Glutamatergic neuron (in vitro differentiated cells): ENCODE results near the gene FAM83E. TPM values are rescaled to one million over a fixed set of nuclear protein-coding genes. Genes with fewer than 3 reads are reported as not detected.

Experiments
- DNase-seq: peaks from one replicate; pipeline ENCODE4 v3.0.0; 2022
- H3K27ac Mint-ChIP-seq: one replicate; pipeline ENCODE4 v1.8.0; 2020; ENCODE audit warnings: mild to moderate bottlenecking, mixed read lengths, inconsistent platforms; ENCODE audit not compliant: unreplicated experiment
- H3K27me3 Mint-ChIP-seq: one replicate; pipeline ENCODE4 v1.8.0; 2020; ENCODE audit warnings: mild to moderate bottlenecking, moderate library complexity, mixed read lengths, inconsistent platforms; ENCODE audit not compliant: unreplicated experiment
- H3K36me3 Mint-ChIP-seq: one replicate; pipeline ENCODE4 v1.8.0; 2020; ENCODE audit warnings: mild to moderate bottlenecking, mixed read lengths, inconsistent platforms; ENCODE audit not compliant: unreplicated experiment
- H3K4me1 Mint-ChIP-seq: one replicate; pipeline ENCODE4 v1.8.0; 2020; ENCODE audit warnings: mild to moderate bottlenecking, low read depth, mixed read lengths, inconsistent platforms; ENCODE audit not compliant: unreplicated experiment
- H3K4me3 Mint-ChIP-seq: one replicate; pipeline ENCODE4 v1.8.0; 2020; ENCODE audit warnings: mild to moderate bottlenecking, mixed read lengths, inconsistent platforms; ENCODE audit not compliant: unreplicated experiment
- H3K9me3 Mint-ChIP-seq: one replicate; pipeline ENCODE4 v1.8.0; 2020; ENCODE audit warnings: mild to moderate bottlenecking, moderate library complexity, mixed read lengths, inconsistent platforms; ENCODE audit not compliant: unreplicated experiment
- total RNA-seq: library from RNA; stranded (reverse); fragmentation: NEBNext Ultra II Directional; extraction: Animal tissue kit (Norgen Biotek cat#: 25700); gene quantifications from one replicate; pipeline ENCODE4 v1.2.1, GENCODE V29; 2021; ENCODE audit not compliant: unreplicated experiment
- TF ChIP-seq, protein P1 (sequence below): fragments of 200-600 bp; sonication (generic); IDR thresholded peaks from one replicate; pipeline ENCODE4 v1.5.0; 2021; ENCODE audit not compliant: partially characterized antibody, unreplicated experiment

Gene FAM83E
- total RNA-seq, 1 donor from 2014 or later = 1.5 TPM

DNA sequence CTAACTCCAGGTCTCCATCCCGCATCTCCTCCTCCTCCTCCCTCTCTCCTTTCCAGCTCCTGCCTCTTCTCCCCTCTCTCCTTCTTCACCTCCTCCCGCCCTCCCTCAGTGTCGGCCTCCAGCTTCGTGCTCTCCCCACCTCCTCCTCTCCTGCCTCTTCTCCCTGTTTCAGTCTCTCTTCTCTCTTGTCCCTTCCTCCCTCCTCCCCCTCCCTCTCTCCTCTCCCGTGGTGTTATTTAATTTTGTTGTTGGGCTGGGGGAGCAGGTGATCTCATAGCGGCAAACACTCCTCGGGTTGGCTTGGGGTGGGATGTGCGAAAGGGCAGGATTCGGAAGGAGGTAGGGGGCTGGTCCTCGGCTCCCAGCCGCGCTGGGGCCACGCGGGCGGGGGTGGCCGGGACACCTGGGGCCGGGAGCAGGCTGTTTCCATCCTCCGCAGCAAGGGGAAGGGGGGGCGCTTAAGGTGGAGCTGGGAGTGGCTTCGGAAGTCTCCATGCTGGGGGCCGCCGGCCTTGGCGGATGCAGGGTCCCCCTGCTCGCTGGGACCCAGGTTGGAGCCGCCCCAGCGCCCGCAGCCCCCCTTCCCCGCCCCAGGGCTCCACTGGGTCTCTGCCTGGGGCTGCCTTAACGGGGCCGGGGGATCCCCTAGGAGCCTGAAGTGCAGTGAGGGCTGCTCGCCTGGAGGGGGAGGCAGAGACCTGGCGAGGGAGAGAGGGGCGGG lies 31.3 kb upstream of the FAM83E start, which contains the start of gene CA11:
Gene CA11, minus strand, starts transcription at position 187 of the 721 bp plus-strand sequence. CDS start 555 bp downstream, outside the sequence.
- Mint-ChIP-seq H3K27me3 (peaks cover 11% of the 10 kb centered on the region), H3K9me3 (peaks cover 8% of the 10 kb centered on the region), H3K36me3 (no peaks in the 10 kb centered on the region), H3K4me3 (peak within 1 kb of the TSS; percentile 92), H3K27ac (peak within 1 kb of the TSS; percentile 82), H3K4me1 (peaks cover 3% of the 10 kb centered on the region)
- TF ChIP-seq, protein P1, sequence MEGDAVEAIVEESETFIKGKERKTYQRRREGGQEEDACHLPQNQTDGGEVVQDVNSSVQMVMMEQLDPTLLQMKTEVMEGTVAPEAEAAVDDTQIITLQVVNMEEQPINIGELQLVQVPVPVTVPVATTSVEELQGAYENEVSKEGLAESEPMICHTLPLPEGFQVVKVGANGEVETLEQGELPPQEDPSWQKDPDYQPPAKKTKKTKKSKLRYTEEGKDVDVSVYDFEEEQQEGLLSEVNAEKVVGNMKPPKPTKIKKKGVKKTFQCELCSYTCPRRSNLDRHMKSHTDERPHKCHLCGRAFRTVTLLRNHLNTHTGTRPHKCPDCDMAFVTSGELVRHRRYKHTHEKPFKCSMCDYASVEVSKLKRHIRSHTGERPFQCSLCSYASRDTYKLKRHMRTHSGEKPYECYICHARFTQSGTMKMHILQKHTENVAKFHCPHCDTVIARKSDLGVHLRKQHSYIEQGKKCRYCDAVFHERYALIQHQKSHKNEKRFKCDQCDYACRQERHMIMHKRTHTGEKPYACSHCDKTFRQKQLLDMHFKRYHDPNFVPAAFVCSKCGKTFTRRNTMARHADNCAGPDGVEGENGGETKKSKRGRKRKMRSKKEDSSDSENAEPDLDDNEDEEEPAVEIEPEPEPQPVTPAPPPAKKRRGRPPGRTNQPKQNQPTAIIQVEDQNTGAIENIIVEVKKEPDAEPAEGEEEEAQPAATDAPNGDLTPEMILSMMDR = peak; percentile 81
- DNase-seq = peak; percentile 94

DNA sequence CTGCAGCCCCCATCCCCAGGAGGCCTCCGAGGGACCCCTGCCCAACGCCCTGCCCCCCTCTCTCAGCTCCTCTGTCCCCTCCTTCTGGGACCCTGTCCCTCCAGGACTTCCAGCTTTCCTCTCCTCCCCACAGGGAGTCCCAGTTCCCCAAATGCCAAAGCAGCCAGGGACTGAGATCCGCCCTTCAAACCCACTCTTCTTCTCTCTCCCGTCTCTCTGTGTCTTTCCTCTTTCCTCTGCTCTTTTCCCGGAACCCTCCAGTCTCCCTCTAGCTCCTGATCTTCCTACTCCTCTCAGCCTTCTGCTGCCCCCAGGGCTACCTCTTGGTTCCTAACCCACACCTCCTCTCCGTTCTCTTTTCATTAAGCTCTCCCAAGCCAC lies 30.7 kb upstream of the FAM83E start:
- Mint-ChIP-seq H3K4me1 (peaks cover 3% of the 10 kb centered on the region), H3K27me3 (peaks cover 11% of the 10 kb centered on the region), H3K9me3 (peaks cover 8% of the 10 kb centered on the region), H3K27ac (peak overlapping the region; percentile 82), H3K4me3 (peak overlapping the region; percentile 92), H3K36me3 (no peaks in the 10 kb centered on the region)
- TF ChIP-seq, protein P1 = no peak
- no peak for DNase-seq

DNA sequence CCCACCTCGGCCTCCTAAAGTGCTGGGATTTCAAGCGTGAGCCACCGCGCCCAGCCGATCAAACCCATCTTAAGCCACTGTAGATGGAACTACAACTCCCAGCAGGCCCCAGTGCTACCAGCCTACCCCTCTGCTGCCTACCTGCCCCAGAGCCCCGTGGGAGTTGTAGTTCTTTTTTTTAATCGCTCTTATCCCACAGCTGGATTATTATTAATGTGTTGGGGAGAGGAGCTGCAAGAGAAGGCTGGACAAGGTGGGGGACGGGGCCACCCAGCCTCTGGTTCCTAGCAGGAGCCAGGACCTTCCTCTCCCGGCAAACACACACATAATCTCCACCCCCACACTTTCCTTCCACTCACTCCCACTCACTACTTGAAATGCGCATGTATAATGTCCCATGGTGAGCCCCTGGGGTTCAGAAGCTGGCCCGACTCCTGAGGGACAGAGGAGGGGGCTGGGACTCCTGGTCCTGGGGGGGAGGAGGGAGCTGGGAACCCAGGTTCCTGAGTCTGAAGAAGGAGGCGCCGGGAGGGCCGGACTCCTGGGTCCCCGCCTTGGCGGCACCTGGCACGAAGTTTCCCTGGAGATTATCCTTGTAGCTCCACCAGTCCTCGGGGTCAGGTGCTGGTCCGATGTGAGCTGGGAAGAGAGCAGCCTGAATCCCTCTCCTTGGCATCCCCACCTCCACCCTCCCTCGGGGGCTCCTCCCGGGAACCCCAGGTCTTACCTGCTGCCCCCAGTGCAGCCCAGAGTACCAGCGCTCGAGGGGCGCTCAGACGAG lies 30.2 kb upstream of the FAM83E start:
- TF ChIP-seq, protein P1 = no peak
- H3K4me1 Mint-ChIP-seq = peaks cover 3% of the 10 kb centered on the region
- peaks cover 8% of the 10 kb centered on the region for H3K9me3 Mint-ChIP-seq
- H3K27me3 Mint-ChIP-seq = peaks cover 13% of the 10 kb centered on the region
- peak; percentile 71 for DNase-seq
- H3K4me3 Mint-ChIP-seq = peak overlapping the region; percentile 92
- H3K27ac Mint-ChIP-seq = no peak overlapping the region
- H3K36me3 Mint-ChIP-seq = no peaks in the 10 kb centered on the region

DNA sequence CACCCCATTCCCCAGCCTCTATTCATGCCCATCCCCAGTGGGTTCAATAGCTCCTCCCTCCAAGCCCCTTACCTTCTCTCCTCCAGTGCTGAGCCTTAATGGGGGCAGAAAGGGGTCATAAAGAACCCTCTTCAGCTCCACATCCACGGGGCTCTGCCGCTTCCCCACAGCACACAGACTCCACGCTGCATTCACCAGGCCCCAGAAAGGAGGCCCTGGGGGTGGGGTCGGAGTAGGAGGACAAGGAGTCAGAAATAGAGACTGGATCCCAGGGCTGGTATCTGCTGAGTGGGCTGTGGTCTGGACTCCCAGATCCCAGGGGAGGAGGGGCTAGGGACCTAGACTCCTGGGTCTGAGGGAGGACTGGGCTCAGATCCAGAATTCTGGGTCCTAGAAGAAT lies 29.5 kb upstream of the FAM83E start:
- Mint-ChIP-seq H3K27me3 (peaks cover 16% of the 10 kb centered on the region), H3K4me3 (no peak overlapping the region), H3K9me3 (peaks cover 8% of the 10 kb centered on the region), H3K27ac (no peak overlapping the region), H3K4me1 (peaks cover 5% of the 10 kb centered on the region), H3K36me3 (no peaks in the 10 kb centered on the region)
- DNase-seq = no peak
- TF ChIP-seq, protein P1 = no peak

DNA sequence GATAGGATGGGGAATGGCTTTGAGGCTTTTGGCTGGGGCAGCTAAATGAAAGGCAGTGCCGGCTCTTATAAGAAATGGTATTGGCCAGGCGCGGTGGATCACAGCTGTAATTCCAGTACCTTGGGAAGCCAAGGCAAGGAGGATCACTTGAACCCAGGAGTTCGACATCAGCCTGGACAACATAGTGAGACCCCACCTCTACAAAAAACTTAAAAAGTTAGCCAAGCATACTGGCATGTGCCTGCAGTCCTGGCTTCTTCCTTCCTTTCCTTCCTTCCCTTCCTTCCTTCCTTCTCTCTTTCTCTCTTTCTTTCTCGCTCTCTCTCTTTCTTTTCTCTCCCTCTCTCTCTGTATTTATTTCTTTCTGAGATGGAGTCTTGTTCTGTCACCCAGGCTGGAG lies 28.0 kb upstream of the FAM83E start:
- DNase-seq = no peak
- H3K4me3 Mint-ChIP-seq = peak overlapping the region; percentile 4
- peaks cover 4% of the 10 kb centered on the region for H3K36me3 Mint-ChIP-seq
- H3K4me1 Mint-ChIP-seq = peaks cover 9% of the 10 kb centered on the region
- H3K27ac Mint-ChIP-seq = no peak overlapping the region
- peaks cover 24% of the 10 kb centered on the region for H3K27me3 Mint-ChIP-seq
- TF ChIP-seq, protein P1 = no peak
- H3K9me3 Mint-ChIP-seq = peaks cover 8% of the 10 kb centered on the region
